Spleen (tissue), 11 donors: Measurements from ENCODE around the gene RND2. TPM values are rescaled to one million over a fixed set of nuclear protein-coding genes. Genes with fewer than 3 reads are reported as not detected.

Experiments
- DNase-seq: peaks from one replicate; pipeline ENCODE4 v3.0.0-alpha.2; 2020
- H3K27ac ChIP-seq, 8 donors: fragments of 200-600 bp; sonication (generic) in 7 of 8; 1 replicate in 4 of 8; 2 replicates in 4 of 8; pipeline versions ENCODE4 v1.5.0 to v1.8.0; 2016 to 2021; ENCODE audit warnings: inconsistent platforms in 4 of 8, mild to moderate bottlenecking in 4 of 8, moderate library complexity in 1 of 8
- H3K27me3 ChIP-seq, 7 donors: fragments of 200-600 bp; sonication (generic) in 6 of 7; replicated peaks in 1 of 7; 1 replicate in 4 of 7; 2 replicates in 3 of 7; pipeline versions ENCODE4 v1.5.0 to v1.8.0; 2016 to 2021; ENCODE audit warnings: inconsistent platforms in 3 of 7, mild to moderate bottlenecking in 1 of 7
- H3K36me3 ChIP-seq, 6 donors: fragments of 200-600 bp; sonication (generic) in 5 of 6; 1 replicate in 4 of 6; 2 replicates in 2 of 6; pipeline versions ENCODE4 v1.5.0 to v1.8.0; 2016 to 2021; ENCODE audit warnings: inconsistent platforms in 2 of 6
- H3K4me1 ChIP-seq, 6 donors: fragments of 200-600 bp; sonication (generic) in 5 of 6; 1 replicate in 3 of 6; 2 replicates in 3 of 6; pipeline versions ENCODE4 v1.5.0 to v1.8.0; 2016 to 2021; ENCODE audit warnings: inconsistent platforms in 3 of 6
- H3K4me3 ChIP-seq, 8 donors: fragments of 200-600 bp; sonication (generic) in 7 of 8; 1 replicate in 4 of 8; 2 replicates in 4 of 8; pipeline versions ENCODE4 v1.5.0 to v1.8.0; 2016 to 2021; ENCODE audit warnings: inconsistent platforms in 4 of 8, mild to moderate bottlenecking in 4 of 8, moderate library complexity in 2 of 8
- H3K9me3 ChIP-seq, 8 donors: fragments of 200-600 bp; sonication (generic) in 7 of 8; 1 replicate in 4 of 8; 2 replicates in 4 of 8; pipeline versions ENCODE4 v1.5.0 to v1.8.0; 2016 to 2021; ENCODE audit warnings: inconsistent platforms in 4 of 8
- CTCF ChIP-seq, 11 experiments: fragments of 200-600 bp in 7 of 11; fragments of 450-650 bp in 4 of 11; sonication (generic) in 4 of 11; IDR thresholded peaks in 8 of 11; conservative IDR thresholded peaks in 3 of 11; 1 replicate in 7 of 11; 2 replicates in 4 of 11; pipeline versions ENCODE4 v1.4.0 to v1.8.0; 2016 to 2021; ENCODE audit warnings: antibody characterized with exemption in 11 of 11, inconsistent platforms in 4 of 11, mild to moderate bottlenecking in 1 of 11
- POLR2A ChIP-seq, 3 donors: fragments of 450-650 bp; IDR thresholded peaks; one replicate each; pipeline ENCODE4 v1.5.1; 2017; ENCODE audit warnings: antibody characterized with exemption in 3 of 3, mild to moderate bottlenecking in 1 of 3
- POLR2AphosphoS5 ChIP-seq, 3 donors: sonication (generic); formaldehyde crosslinking; IDR thresholded peaks; one replicate each; pipeline ENCODE4 v1.5.1; 2017; ENCODE audit warnings: antibody characterized with exemption in 3 of 3
- WGBS, 5 donors: extraction: QIAGEN DNeasy Blood & Tissue Kit in 3 of 5; methylation state at CpG; one replicate each; pipeline versions ENCODE4 v1.1.5 to v1.1.7; 2013 to 2018; 5-methylcytosine and 5-hydroxymethylcytosine counted together
- intact Hi-C: fragments of 100-400 bp; cut with DNase I; formaldehyde crosslinking; loops from one replicate; pipeline ENCODE4 v1.15.0; 2023; ENCODE audit warnings: low total_unique reads
- polyA plus RNA-seq, 3 donors: library from polyadenylated mRNA; stranded (reverse); fragments of 200-250 nt; gene quantifications; one replicate each; pipeline ENCODE4 v1.2.1, GENCODE V29; 2013
- total RNA-seq, 7 donors: library from RNA; depleted of rRNA in 3 of 7; stranded (reverse); fragments of >200 nt in 3 of 7; fragmentation: NEBNext Ultra II Directional in 4 of 7; extraction: Animal tissue kit (Norgen Biotek cat#: 25700) in 4 of 7; gene quantifications; one replicate each; pipeline versions ENCODE4 v1.1.0 to v1.2.1, GENCODE V29; 2016 to 2021
- donor health status: healthy with polysubstance abuse.
- donor health status: DM: no; HTN: no; CAD: no; lungs with moderate emphysema.
- donor health status: DM: no; HTN: no; CAD: no.
- donor health status: Bipolar disorder and iron deficiency.
- donor health status: healthy.
- donor health status: DM: no; HTN: no; CAD: no.
- donor health status: DM: yes; HTN: yes; CAD: no.

The RND2 gene
- total and polyA plus RNA-seq, 10 donors, result 0.09 to 0.47 (median 0.26) TPM

GRCh38 chr17:43031666-43032065 is 6.6 kb downstream of the RND2 start:
- TF ChIP-seq POLR2AphosphoS5 (IDR thresholded peaks at IDR 0.05) (no peak), POLR2A (IDR thresholded peaks at IDR 0.05) (no peak), CTCF (IDR thresholded peaks at IDR 0.05 in 8 of 11, conservative IDR thresholded peaks at IDR 0.05 in 3 of 11) (no peak)
- intact Hi-C loops, result no loop called here
- Histone ChIP-seq H3K4me3 (no peak overlapping the region), H3K9me3 (no peaks in the 10 kb centered on the region), H3K4me1 (no peaks in the 10 kb centered on the region), H3K36me3 (no peaks in the 10 kb centered on the region), H3K27ac (no peak overlapping the region), H3K27me3 (no peaks in the 10 kb centered on the region)
- DNase-seq, result no peak
- 84 to 99% (median 86%) methylated on average over 3 of the region's 3 CpGs for WGBS, 5 donors

- H3K4me3 ChIP-seq, result no peak overlapping the region
- DNase-seq, result peak; percentile 21
- 61 to 74% (median 69%) methylated on average over 12 of the region's 12 CpGs for WGBS, 5 donors
- no peak overlapping the region for H3K27ac ChIP-seq
- no peaks in the 10 kb centered on the region for H3K9me3 ChIP-seq
- no peaks in the 10 kb centered on the region for H3K27me3 ChIP-seq
- intact Hi-C loops, result no loop called here
- no peak for TF ChIP-seq POLR2AphosphoS5 (IDR thresholded peaks at IDR 0.05)
- TF ChIP-seq CTCF (IDR thresholded peaks at IDR 0.05 in 8 of 11, conservative IDR thresholded peaks at IDR 0.05 in 3 of 11), result no peak
- no peak for TF ChIP-seq POLR2A (IDR thresholded peaks at IDR 0.05)
- H3K36me3 ChIP-seq, result no peaks in the 10 kb centered on the region
- no peaks in the 10 kb centered on the region for H3K4me1 ChIP-seq
Observed at GRCh38 chr17:43033948-43034881, 9.2 kb downstream of the RND2 start.

GRCh38 chr17:43034894-43035293 is 9.9 kb downstream of the RND2 start:
- 92 to 97% (median 95%) methylated on average over 3 of the region's 3 CpGs for WGBS, 5 donors
- TF ChIP-seq POLR2AphosphoS5 (IDR thresholded peaks at IDR 0.05), result no peak
- no peak for TF ChIP-seq POLR2A (IDR thresholded peaks at IDR 0.05)
- no peak for TF ChIP-seq CTCF (IDR thresholded peaks at IDR 0.05 in 8 of 11, conservative IDR thresholded peaks at IDR 0.05 in 3 of 11)
- Histone ChIP-seq H3K4me3 (no peak overlapping the region), H3K27me3 (no peaks in the 10 kb centered on the region), H3K27ac (no peak overlapping the region), H3K9me3 (no peaks in the 10 kb centered on the region), H3K4me1 (no peaks in the 10 kb centered on the region), H3K36me3 (no peaks in the 10 kb centered on the region)
- intact Hi-C loops, result no loop called here
- DNase-seq, result no peak

GRCh38 chr17:43039646-43040045 is 14.6 kb downstream of the RND2 start:
- TF ChIP-seq POLR2A (IDR thresholded peaks at IDR 0.05) (no peak), POLR2AphosphoS5 (IDR thresholded peaks at IDR 0.05) (no peak), CTCF (IDR thresholded peaks at IDR 0.05 in 8 of 11, conservative IDR thresholded peaks at IDR 0.05 in 3 of 11) (no peak)
- no peak overlapping the region for H3K27ac ChIP-seq
- H3K27me3 ChIP-seq, result no peaks in the 10 kb centered on the region
- H3K4me1 ChIP-seq, result no peaks in the 10 kb centered on the region
- H3K4me3 ChIP-seq, result no peak overlapping the region
- 94 to 100% (median 96%) methylated on average over 2 of the region's 2 CpGs for WGBS, 5 donors
- peaks cover 0 to 6% (median 0%) of the 10 kb centered on the region in 6 donors for H3K36me3 ChIP-seq
- intact Hi-C loops, result no loop called here
- DNase-seq, result no peak
- H3K9me3 ChIP-seq, result no peaks in the 10 kb centered on the region
